AG08395 (cell line): ENCODE results near the gene OR2A12.
"Not testable (repeated sequence)": the region's sequence is repeated elsewhere in the genome, so short reads cannot be mapped to it uniquely, and the experiment has no call there.

Experiments
- DNase-seq: peaks from one replicate; pipeline ENCODE4 v3.0.0; 2012; ENCODE audit warnings: mixed read lengths, low spot score

Gene OR2A12

GRCh38 chr7:144118341-144118740 is 32.3 kb downstream of the OR2A12 start:
- no peak for DNase-seq

DNA sequence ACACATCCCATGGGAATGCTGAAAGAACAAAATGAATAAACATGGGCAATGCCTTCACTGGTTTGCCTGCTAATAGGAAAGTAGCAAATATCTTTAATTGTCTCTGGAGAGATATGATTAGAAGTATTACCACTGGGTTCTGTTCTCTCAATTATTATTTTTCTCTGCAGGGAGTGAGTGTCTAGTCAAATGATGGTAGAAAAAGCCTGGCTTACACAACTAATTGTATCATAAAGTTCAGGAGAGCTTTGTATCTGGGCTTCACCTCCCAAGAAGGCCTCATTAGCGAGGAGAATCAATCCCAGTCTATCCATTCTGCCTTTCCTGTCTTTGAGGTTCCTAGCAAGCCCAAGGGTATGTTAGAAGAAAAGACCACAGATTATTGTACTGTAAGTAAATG is 36.8 kb downstream of the OR2A12 start, which contains the start of gene OR2A14:
Gene OR2A14 (plus strand): TSS at position 301 of the 400 bp plus-strand sequence. CDS start 5,937 bp downstream, outside the sequence.
- DNase-seq, result no peak

DNA sequence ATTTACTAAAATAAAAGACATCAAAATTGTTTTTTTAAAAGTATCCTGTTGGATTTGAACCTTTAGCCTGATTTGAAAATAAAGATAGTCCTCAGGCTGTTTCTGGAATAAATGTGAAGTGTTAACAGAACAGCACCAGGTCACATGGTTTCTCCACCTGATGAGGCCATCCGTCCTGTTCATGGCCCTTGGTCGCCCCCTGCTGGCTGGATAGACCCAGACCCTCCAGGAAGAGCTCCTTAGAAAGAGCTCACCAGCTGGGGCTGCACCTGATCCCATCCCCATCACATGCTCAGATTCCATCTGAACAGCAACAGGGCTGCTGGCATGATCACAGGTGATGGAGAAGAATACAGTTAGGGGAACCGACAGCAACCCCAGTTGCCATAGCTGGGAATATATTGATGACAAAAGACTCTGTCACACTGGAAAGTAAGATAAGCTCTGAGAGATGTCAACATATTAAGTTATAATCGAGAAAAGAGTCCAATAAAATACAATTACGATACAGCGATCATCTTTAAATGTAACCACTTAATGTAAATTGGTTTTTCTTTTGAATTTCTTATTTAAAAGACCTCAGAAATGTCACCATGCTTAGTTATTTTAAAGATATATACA is 41.7 kb downstream of the OR2A12 start:
- peak; percentile 82 for DNase-seq

- DNase-seq, result not testable (repeated sequence)
These were observed 43.5 kb downstream of the OR2A12 start for GRCh38 chr7:144129601-144130000.

GRCh38 chr7:144130730-144131129 is 44.7 kb downstream of the OR2A12 start:
- DNase-seq, result no peak

GRCh38 chr7:144132262-144132661 is 46.2 kb downstream of the OR2A12 start:
- DNase-seq, result no peak

DNA sequence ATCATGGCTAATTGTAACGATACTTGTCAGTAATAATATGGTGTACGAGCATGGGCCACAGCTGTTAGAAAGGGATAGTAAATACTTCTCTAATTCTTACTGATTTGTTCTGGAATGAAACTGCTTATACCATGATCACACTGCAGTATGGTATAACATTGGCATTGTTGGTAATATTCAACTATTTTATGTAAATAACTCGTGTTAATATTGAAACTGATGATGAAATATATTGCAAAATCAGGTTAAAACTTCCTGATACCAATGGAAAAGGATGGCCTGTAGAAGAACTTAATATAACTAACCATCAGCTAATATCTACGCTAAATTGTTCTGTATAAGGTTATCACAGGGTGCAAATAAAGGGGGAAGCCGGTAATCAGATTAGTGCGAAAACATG is 47.2 kb downstream of the OR2A12 start:
- DNase-seq, result no peak

- no peak for DNase-seq
These were observed 48.0 kb downstream of the OR2A12 start for GRCh38 chr7:144134116-144134515.

DNA sequence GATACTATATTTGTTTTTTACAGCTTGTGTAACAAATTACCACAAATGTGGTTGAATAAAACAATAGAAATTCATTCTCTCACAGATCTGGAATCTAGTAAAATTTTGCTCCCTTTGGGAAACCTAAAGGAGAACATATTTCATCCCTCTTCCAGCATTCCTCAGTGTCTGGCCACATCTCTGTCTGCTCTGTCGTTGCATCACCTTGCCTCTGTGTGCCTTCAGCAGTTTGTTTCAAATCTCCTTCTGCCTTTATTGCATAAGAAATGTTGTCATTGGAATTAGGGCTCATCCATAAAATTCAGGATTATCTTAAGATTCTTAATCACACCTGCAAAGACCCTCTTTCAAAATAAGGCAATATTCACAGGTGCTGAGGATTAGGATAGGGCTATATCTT is 51.4 kb downstream of the OR2A12 start:
- no peak for DNase-seq

GRCh38 chr7:144142187-144142586 is 56.1 kb downstream of the OR2A12 start:
- DNase-seq, result no peak

DNA sequence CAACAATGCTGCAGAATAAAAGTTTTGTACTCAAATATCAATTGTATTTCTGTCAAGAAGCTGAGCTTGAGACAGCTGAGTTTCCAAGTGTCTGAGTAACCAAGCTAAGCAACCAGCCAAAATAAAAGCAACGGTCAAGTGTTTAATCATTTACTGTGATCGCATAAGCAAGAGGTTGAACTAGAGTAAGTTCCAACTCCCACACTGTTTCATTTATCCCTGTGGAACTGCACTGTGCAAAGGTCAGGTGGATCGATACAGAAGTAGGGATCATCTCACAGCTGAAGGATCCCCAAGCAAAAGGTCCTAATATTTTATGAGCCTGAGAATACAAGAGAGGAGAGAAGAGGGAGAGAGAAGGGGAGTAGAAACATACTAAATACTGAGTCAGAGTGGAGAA is 58.3 kb downstream of the OR2A12 start:
- DNase-seq, result no peak

DNA sequence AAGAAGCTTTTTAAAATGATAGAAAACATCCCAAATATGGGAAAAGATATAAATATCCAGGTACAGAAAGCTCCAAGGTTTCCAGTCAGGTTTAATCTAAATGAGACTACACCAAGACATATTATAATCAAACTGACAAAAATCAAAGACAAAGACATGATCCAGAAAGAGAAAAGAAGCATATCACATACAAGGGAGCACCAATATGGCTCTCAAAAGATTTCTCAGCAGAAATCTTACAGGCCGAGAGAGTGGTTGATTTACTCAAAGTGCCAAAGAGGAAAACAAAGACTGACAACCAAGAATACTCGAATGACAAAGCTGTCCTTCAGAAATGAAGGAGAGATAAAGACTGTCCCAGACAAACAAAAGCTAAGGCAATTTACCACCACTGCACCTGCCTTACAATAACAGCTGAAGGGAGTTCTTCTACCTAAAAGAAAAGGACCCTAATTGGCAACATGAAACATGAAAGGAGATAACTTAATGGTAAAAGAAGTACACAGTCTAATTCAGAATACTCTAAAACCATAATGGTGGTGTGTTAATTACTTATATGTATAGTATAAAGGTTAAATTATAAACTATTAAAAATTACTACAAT is 62.2 kb downstream of the OR2A12 start:
- DNase-seq, result no peak
